HepG2 (cell line): ENCODE measurements around the gene SCARF1. TPM values are rescaled to one million over a fixed set of nuclear protein-coding genes. Genes with fewer than 3 reads are reported as not detected.

Experiments used
- BORCS8-MEF2B ChIP-seq: sonication (generic); formaldehyde crosslinking; IDR thresholded peaks from 2 replicates; pipeline ENCODE4 v1.8.0; 2022; ENCODE audit warnings: mild to moderate bottlenecking, missing genetic modification reagents
- GATAD1 ChIP-seq: IDR thresholded peaks from 2 replicates; pipeline ENCODE4 v1.6.1; 2016; ENCODE audit warnings: missing genetic modification reagents, missing compliant biosample characterization
- IKZF4 ChIP-seq: sonication (generic); formaldehyde crosslinking; IDR thresholded peaks from 2 replicates; pipeline ENCODE4 v1.5.1; 2020; ENCODE audit warnings: borderline replicate concordance, mild to moderate bottlenecking, low read depth, missing genetic modification reagents; ENCODE audit errors: not compliant biosample characterization
- KAT2B ChIP-seq: fragments of 150-350 bp; IDR thresholded peaks from 2 replicates; pipeline ENCODE4 v1.6.1; 2014; ENCODE audit warnings: low read depth, low read length, borderline replicate concordance
- MEIS1 ChIP-seq: sonication (generic); formaldehyde crosslinking; IDR thresholded peaks from 2 replicates; pipeline ENCODE4 v1.9.0; 2021; ENCODE audit warnings: mild to moderate bottlenecking, missing genetic modification reagents, moderate library complexity, borderline replicate concordance
- MEIS2 ChIP-seq: sonication (generic); formaldehyde crosslinking; IDR thresholded peaks from 2 replicates; pipeline ENCODE4 v1.9.0; 2021; ENCODE audit warnings: mild to moderate bottlenecking, missing genetic modification reagents
- MLXIP ChIP-seq: sonication (generic); formaldehyde crosslinking; IDR thresholded peaks from 2 replicates; pipeline ENCODE4 v1.9.0; 2021; ENCODE audit warnings: missing genetic modification reagents, borderline replicate concordance
- SMARCE1 ChIP-seq: fragments of 450-650 bp; IDR thresholded peaks from 2 replicates; pipeline ENCODE4 v1.6.1; 2017; ENCODE audit warnings: borderline replicate concordance
- SP2 ChIP-seq: sonication (generic); formaldehyde crosslinking; IDR thresholded peaks from 2 replicates; pipeline ENCODE4 v1.5.1; 2020; ENCODE audit warnings: mild to moderate bottlenecking, missing genetic modification reagents
- THAP9 ChIP-seq: sonication (generic); formaldehyde crosslinking; IDR thresholded peaks from 2 replicates; pipeline ENCODE4; 2020; ENCODE audit warnings: missing genetic modification reagents, mild to moderate bottlenecking, borderline replicate concordance
- TP53 ChIP-seq: sonication (generic); formaldehyde crosslinking; conservative IDR thresholded peaks from 2 replicates; pipeline ENCODE4 v1.4.0; 2020; ENCODE audit warnings: missing genetic modification reagents
- U2AF1 ChIP-seq: fragments of 200-400 bp; formaldehyde crosslinking; optimal IDR thresholded peaks from 2 replicates; pipeline ENCODE3; 2017; ENCODE audit warnings: mild to moderate bottlenecking, low read depth, low read length
- ZNF281 ChIP-seq: sonication (generic); formaldehyde crosslinking; IDR thresholded peaks from 2 replicates; pipeline ENCODE4 v1.4.0; 2020; ENCODE audit warnings: missing genetic modification reagents, borderline replicate concordance
- ZNF570 ChIP-seq: sonication (generic); formaldehyde crosslinking; IDR thresholded peaks from 2 replicates; pipeline ENCODE4 v1.4.0; 2020; ENCODE audit warnings: mild to moderate bottlenecking, missing genetic modification reagents, borderline replicate concordance
- polyA plus RNA-seq, 8 experiments: library from polyadenylated mRNA; depleted of rRNA in 3 of 8; stranded (reverse) in 7 of 8; unstranded in 1 of 8; fragments of >200 nt; fragmentation: Illumina TruSeq in 4 of 8; extraction: Trizol in 4 of 8; gene quantifications; 2 replicates each; pipeline versions ENCODE4 v1.2.1 to v1.2.3, GENCODE V29; 2011 to 2016; ENCODE audit warnings: low read depth in 4 of 8, missing spikeins in 1 of 8, mixed read lengths in 1 of 8; ENCODE audit not compliant: insufficient read depth in 1 of 8
- total RNA-seq, 5 experiments: library from RNA; depleted of rRNA; stranded (reverse); fragments of >200 nt; fragmentation: Illumina TruSeq; extraction: Trizol; gene quantifications; 2 replicates each; pipeline ENCODE4 v1.2.3, GENCODE V29; 2016; ENCODE audit warnings: low read depth in 1 of 5
- TF ChIP-seq, protein P1 (sequence below): sonication (generic); formaldehyde crosslinking; IDR thresholded peaks from 2 replicates; pipeline ENCODE4 v1.8.1; 2023; ENCODE audit warnings: mild to moderate bottlenecking, missing genetic modification reagents, borderline replicate concordance
- TF ChIP-seq, protein P2 (sequence below): sonication (generic); formaldehyde crosslinking; IDR thresholded peaks from 2 replicates; pipeline ENCODE4 v1.4.0; 2020; ENCODE audit warnings: missing genetic modification reagents

The SCARF1 gene
- total and polyA plus RNA-seq, 2 of the 13 experiments (the other 11 are each of a cell fraction or from before 2014, with no cell fraction given), result 0.24 to 0.71 TPM

DNA sequence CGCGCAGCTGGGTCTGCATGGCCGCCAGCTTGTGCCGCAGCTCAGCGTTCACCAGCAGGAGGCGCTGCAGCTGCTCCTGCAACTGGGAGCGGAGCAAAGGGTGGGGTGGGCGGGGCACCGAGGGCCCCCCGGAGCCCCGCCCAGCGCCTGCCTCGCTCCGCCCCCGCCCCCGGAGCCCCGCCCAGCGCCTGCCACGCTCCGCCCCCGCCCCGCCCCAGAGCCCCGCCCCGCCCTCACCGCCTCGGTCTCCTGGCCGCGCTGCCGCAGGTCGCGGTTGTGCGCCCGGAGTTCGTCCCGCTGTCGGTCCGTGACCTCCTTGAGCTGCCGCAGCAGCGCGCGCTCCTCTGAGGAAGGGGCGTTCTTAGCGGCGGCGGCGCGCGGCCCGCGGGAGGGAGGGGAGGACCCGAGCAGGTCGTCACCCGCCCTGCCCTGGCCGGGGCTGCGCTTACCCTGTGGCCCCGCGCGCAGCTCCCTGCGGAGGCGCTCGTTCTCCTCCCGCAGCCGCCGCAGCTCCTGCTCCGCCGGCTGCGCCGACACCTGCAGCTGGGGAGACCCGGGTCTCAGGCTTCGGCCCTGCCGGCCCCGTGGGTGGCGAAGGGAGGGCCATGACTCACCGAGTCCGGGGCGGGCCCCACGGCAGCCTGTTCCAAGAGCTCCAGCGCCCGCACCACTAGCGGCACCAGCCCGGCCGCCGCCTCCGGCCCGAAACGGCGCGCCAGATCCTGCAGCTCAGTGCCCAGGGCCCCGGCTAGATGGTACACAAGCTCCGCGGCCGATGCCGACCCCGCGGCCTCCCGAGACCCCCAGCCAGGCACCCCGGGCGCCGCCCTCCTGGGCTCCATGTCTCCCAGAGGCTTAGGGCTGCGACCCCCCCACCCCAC is 3.7 kb upstream of the SCARF1 start (continued):
- TF ChIP-seq ZNF281 (CRISPR knock-in tag) (no peak), MLXIP (CRISPR knock-in tag) (no peak; the same call in 1 of the 2 replicates), MEIS2 (no peak; the same call in 1 of the 2 replicates), THAP9 (CRISPR knock-in tag) (no peak), MEIS1 (no peak), GATAD1 (CRISPR knock-in tag) (peak; percentile 57; the same call in 1 of the 2 replicates), SMARCE1 (no peak), ZNF570 (no peak), IKZF4 (CRISPR knock-in tag) (peak; percentile 21), SP2 (CRISPR knock-in tag) (peak; percentile 10; the same call in 1 of the 2 replicates), TP53 (CRISPR knock-in tag) (no peak), U2AF1 (no peak), KAT2B (no peak), BORCS8-MEF2B (no peak)
- TF ChIP-seq, protein P1, sequence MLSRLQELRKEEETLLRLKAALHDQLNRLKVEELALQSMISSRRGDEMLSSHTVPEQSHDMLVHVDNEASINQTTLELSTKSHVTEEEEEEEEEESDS (CRISPR knock-in tag), result no peak
- TF ChIP-seq, protein P2, sequence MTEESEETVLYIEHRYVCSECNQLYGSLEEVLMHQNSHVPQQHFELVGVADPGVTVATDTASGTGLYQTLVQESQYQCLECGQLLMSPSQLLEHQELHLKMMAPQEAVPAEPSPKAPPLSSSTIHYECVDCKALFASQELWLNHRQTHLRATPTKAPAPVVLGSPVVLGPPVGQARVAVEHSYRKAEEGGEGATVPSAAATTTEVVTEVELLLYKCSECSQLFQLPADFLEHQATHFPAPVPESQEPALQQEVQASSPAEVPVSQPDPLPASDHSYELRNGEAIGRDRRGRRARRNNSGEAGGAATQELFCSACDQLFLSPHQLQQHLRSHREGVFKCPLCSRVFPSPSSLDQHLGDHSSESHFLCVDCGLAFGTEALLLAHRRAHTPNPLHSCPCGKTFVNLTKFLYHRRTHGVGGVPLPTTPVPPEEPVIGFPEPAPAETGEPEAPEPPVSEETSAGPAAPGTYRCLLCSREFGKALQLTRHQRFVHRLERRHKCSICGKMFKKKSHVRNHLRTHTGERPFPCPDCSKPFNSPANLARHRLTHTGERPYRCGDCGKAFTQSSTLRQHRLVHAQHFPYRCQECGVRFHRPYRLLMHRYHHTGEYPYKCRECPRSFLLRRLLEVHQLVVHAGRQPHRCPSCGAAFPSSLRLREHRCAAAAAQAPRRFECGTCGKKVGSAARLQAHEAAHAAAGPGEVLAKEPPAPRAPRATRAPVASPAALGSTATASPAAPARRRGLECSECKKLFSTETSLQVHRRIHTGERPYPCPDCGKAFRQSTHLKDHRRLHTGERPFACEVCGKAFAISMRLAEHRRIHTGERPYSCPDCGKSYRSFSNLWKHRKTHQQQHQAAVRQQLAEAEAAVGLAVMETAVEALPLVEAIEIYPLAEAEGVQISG (CRISPR knock-in tag), result peak; percentile 64; the same call in 1 of the 2 replicates
